Measurements from ENCODE around the gene FUT8. TPM values are rescaled to one million over a fixed set of nuclear protein-coding genes. Genes with fewer than 3 reads are reported as not detected.
"Not testable (repeated sequence)": the region's sequence is repeated elsewhere in the genome, so short reads cannot be mapped to it uniquely, and the experiment has no call there.

Gene FUT8
- total RNA-seq, 2 donors from 2014 or later: 49.6 to 59.8 TPM

GRCh38 chr14:65703521-65703920 is 291.0 kb downstream of the FUT8 start:
- ATAC-seq (replicated peaks in 1 of 2): no peak
- Mint-ChIP-seq H3K4me1 (ENCODE audit: low read depth) (peaks cover 8% of the 10 kb centered on the region), H3K9me3 (peaks cover 2 to 6% of the 10 kb centered on the region in 2 donors), H3K27ac (no peak overlapping the region), H3K27me3 (ENCODE audit: low read depth) (no peaks in the 10 kb centered on the region), H3K4me3 (no peak overlapping the region), H3K36me3 (ENCODE audit: insufficient read depth in 2 of 2) (peaks cover 9 to 18% of the 10 kb centered on the region in 2 donors)
- no peak for DNase-seq

- Mint-ChIP-seq H3K27ac (no peak overlapping the region), H3K9me3 (peaks cover 2 to 8% of the 10 kb centered on the region in 2 donors), H3K27me3 (ENCODE audit: low read depth) (no peaks in the 10 kb centered on the region), H3K4me1 (ENCODE audit: low read depth) (peaks cover 13% of the 10 kb centered on the region), H3K36me3 (ENCODE audit: insufficient read depth in 2 of 2) (peaks cover 11 to 19% of the 10 kb centered on the region in 2 donors), H3K4me3 (no peak overlapping the region)
- DNase-seq (no peak), ATAC-seq (replicated peaks in 1 of 2) (no peak)
These were observed 291.5 kb downstream of the FUT8 start for GRCh38 chr14:65703996-65704395.

- DNase-seq (no peak), ATAC-seq (replicated peaks in 1 of 2) (peak; percentile 15 to 20)
- Mint-ChIP-seq H3K9me3 (peaks cover 2 to 8% of the 10 kb centered on the region in 2 donors), H3K27me3 (ENCODE audit: low read depth) (no peaks in the 10 kb centered on the region), H3K4me3 (peak overlapping the region in 1 of 2 donors; percentile 14), H3K27ac (no peak overlapping the region), H3K36me3 (ENCODE audit: insufficient read depth in 2 of 2) (peaks cover 11 to 19% of the 10 kb centered on the region in 2 donors), H3K4me1 (ENCODE audit: low read depth) (peaks cover 16% of the 10 kb centered on the region)
These were observed 291.9 kb downstream of the FUT8 start for GRCh38 chr14:65704437-65704836.

- Mint-ChIP-seq H3K27me3 (ENCODE audit: low read depth) (no peaks in the 10 kb centered on the region), H3K4me1 (ENCODE audit: low read depth) (peaks cover 16% of the 10 kb centered on the region), H3K9me3 (peaks cover 2 to 8% of the 10 kb centered on the region in 2 donors), H3K4me3 (peak overlapping the region in 1 of 2 donors; percentile 14), H3K27ac (no peak overlapping the region), H3K36me3 (ENCODE audit: insufficient read depth in 2 of 2) (peaks cover 11 to 19% of the 10 kb centered on the region in 2 donors)
- DNase-seq: peak; percentile 63 to 71
- ATAC-seq (replicated peaks in 1 of 2): peak; percentile 96
These were observed 292.3 kb downstream of the FUT8 start for GRCh38 chr14:65704850-65705249.

GRCh38 chr14:65709576-65709975 is 297.0 kb downstream of the FUT8 start:
- Mint-ChIP-seq H3K4me1 (ENCODE audit: low read depth) (peaks cover 38% of the 10 kb centered on the region), H3K27ac (no peak overlapping the region), H3K4me3 (peak overlapping the region in 1 of 2 donors; percentile 14), H3K27me3 (ENCODE audit: low read depth) (no peaks in the 10 kb centered on the region), H3K36me3 (ENCODE audit: insufficient read depth in 2 of 2) (peaks cover 18 to 23% of the 10 kb centered on the region in 2 donors), H3K9me3 (peaks cover 9 to 16% of the 10 kb centered on the region in 2 donors)
- no peak for DNase-seq
- ATAC-seq (replicated peaks in 1 of 2): no peak

- not testable (repeated sequence) for ATAC-seq (replicated peaks in 1 of 2); H3K4me3 Mint-ChIP-seq; H3K27me3 Mint-ChIP-seq (ENCODE audit: low read depth); H3K27ac Mint-ChIP-seq; DNase-seq; H3K4me1 Mint-ChIP-seq (ENCODE audit: low read depth)
- Mint-ChIP-seq H3K36me3 (ENCODE audit: insufficient read depth in 2 of 2) (peaks cover 24 to 37% of the 10 kb centered on the region in 2 donors), H3K9me3 (peaks cover 15 to 22% of the 10 kb centered on the region in 2 donors)
These were observed 304.3 kb downstream of the FUT8 start for GRCh38 chr14:65716813-65717212.

GRCh38 chr14:65717384-65717915 is 304.9 kb downstream of the FUT8 start:
- not testable (repeated sequence) for H3K4me3 Mint-ChIP-seq; DNase-seq; ATAC-seq (replicated peaks in 1 of 2); H3K27ac Mint-ChIP-seq; H3K27me3 Mint-ChIP-seq (ENCODE audit: low read depth)
- H3K9me3 Mint-ChIP-seq: peaks cover 15 to 22% of the 10 kb centered on the region in 2 donors
- H3K4me1 Mint-ChIP-seq (ENCODE audit: low read depth): peaks cover 11% of the 10 kb centered on the region
- H3K36me3 Mint-ChIP-seq (ENCODE audit: insufficient read depth in 2 of 2): peaks cover 24 to 37% of the 10 kb centered on the region in 2 donors

GRCh38 chr14:65718629-65719028 is 306.1 kb downstream of the FUT8 start:
- H3K27ac Mint-ChIP-seq: no peak overlapping the region
- DNase-seq (no peak), ATAC-seq (replicated peaks in 1 of 2) (no peak)
- H3K36me3 Mint-ChIP-seq (ENCODE audit: insufficient read depth in 2 of 2): peaks cover 20 to 32% of the 10 kb centered on the region in 2 donors
- peaks cover 13% of the 10 kb centered on the region for H3K4me1 Mint-ChIP-seq (ENCODE audit: low read depth)
- no peak overlapping the region for H3K4me3 Mint-ChIP-seq
- H3K9me3 Mint-ChIP-seq: peaks cover 14 to 19% of the 10 kb centered on the region in 2 donors
- H3K27me3 Mint-ChIP-seq (ENCODE audit: low read depth): no peaks in the 10 kb centered on the region

- Mint-ChIP-seq H3K27ac (no peak overlapping the region), H3K27me3 (ENCODE audit: low read depth) (no peaks in the 10 kb centered on the region), H3K4me1 (ENCODE audit: low read depth) (peaks cover 12% of the 10 kb centered on the region), H3K9me3 (peaks cover 8 to 13% of the 10 kb centered on the region in 2 donors), H3K4me3 (no peak overlapping the region), H3K36me3 (ENCODE audit: insufficient read depth in 2 of 2) (peaks cover 18 to 31% of the 10 kb centered on the region in 2 donors)
- ATAC-seq (replicated peaks in 1 of 2) (no peak), DNase-seq (no peak)
These were observed 307.6 kb downstream of the FUT8 start for GRCh38 chr14:65720171-65720570.

- Mint-ChIP-seq H3K27ac (no peak overlapping the region), H3K4me1 (ENCODE audit: low read depth) (peaks cover 12% of the 10 kb centered on the region), H3K4me3 (no peak overlapping the region), H3K9me3 (peaks cover 8 to 10% of the 10 kb centered on the region in 2 donors), H3K27me3 (ENCODE audit: low read depth) (no peaks in the 10 kb centered on the region), H3K36me3 (ENCODE audit: insufficient read depth in 2 of 2) (peaks cover 16 to 27% of the 10 kb centered on the region in 2 donors)
- DNase-seq (no peak), ATAC-seq (replicated peaks in 1 of 2) (no peak)
These were observed 308.2 kb downstream of the FUT8 start for GRCh38 chr14:65720743-65721142.

- peak overlapping the region; percentile 93 for H3K27ac Mint-ChIP-seq
- peak overlapping the region in 1 of 2 donors; percentile 37 for H3K4me3 Mint-ChIP-seq
- peaks cover 12% of the 10 kb centered on the region for H3K4me1 Mint-ChIP-seq (ENCODE audit: low read depth)
- no peaks in the 10 kb centered on the region for H3K27me3 Mint-ChIP-seq (ENCODE audit: low read depth)
- DNase-seq (no peak), ATAC-seq (replicated peaks in 1 of 2) (no peak)
- H3K36me3 Mint-ChIP-seq (ENCODE audit: insufficient read depth in 2 of 2): peaks cover 25 to 38% of the 10 kb centered on the region in 2 donors
- H3K9me3 Mint-ChIP-seq: peaks cover 6 to 11% of the 10 kb centered on the region in 2 donors
These were observed 310.8 kb downstream of the FUT8 start for GRCh38 chr14:65723348-65723747.

GRCh38 chr14:65728604-65729003 is 316.1 kb downstream of the FUT8 start:
- peaks cover 15% of the 10 kb centered on the region for H3K4me1 Mint-ChIP-seq (ENCODE audit: low read depth)
- no peaks in the 10 kb centered on the region for H3K27me3 Mint-ChIP-seq (ENCODE audit: low read depth)
- ATAC-seq (replicated peaks in 1 of 2) (no peak), DNase-seq (no peak)
- peaks cover 0 to 3% of the 10 kb centered on the region in 2 donors for H3K9me3 Mint-ChIP-seq
- H3K36me3 Mint-ChIP-seq (ENCODE audit: insufficient read depth in 2 of 2): peaks cover 15 to 25% of the 10 kb centered on the region in 2 donors
- H3K27ac Mint-ChIP-seq: no peak overlapping the region
- no peak overlapping the region for H3K4me3 Mint-ChIP-seq

- Mint-ChIP-seq H3K4me1 (ENCODE audit: low read depth) (peaks cover 15% of the 10 kb centered on the region), H3K9me3 (peaks cover 0 to 3% of the 10 kb centered on the region in 2 donors), H3K4me3 (no peak overlapping the region), H3K27me3 (ENCODE audit: low read depth) (no peaks in the 10 kb centered on the region), H3K27ac (no peak overlapping the region), H3K36me3 (ENCODE audit: insufficient read depth in 2 of 2) (peaks cover 15 to 30% of the 10 kb centered on the region in 2 donors)
- DNase-seq: no peak
- ATAC-seq (replicated peaks in 1 of 2): no peak
These were observed 317.0 kb downstream of the FUT8 start for GRCh38 chr14:65729566-65729965.

Measured in activated T-cell treated with anti-CD3 and anti-CD28 coated beads, Interleukin-2, amount 50 U/mL, for 72 hours (primary cell).